Panc1 (cell line): ENCODE results near the gene TEKT2.

ENCODE experiments used
- POLR2AphosphoS5 ChIP-seq: IDR thresholded peaks from 2 replicates; pipeline ENCODE4 v1.6.1; 2012; ENCODE audit warnings: mild to moderate bottlenecking, low read depth, low read length, moderate library complexity
- TCF7L2 ChIP-seq: IDR thresholded peaks from 2 replicates; pipeline ENCODE4 v1.6.1; 2011; ENCODE audit warnings: mild to moderate bottlenecking, low read depth, low read length, inconsistent platforms
- TF ChIP-seq, protein P1 (sequence below): fragments of 450-650 bp; IDR thresholded peaks from 2 replicates; pipeline ENCODE4 v1.5.1; 2017; ENCODE audit warnings: mild to moderate bottlenecking

DNA sequence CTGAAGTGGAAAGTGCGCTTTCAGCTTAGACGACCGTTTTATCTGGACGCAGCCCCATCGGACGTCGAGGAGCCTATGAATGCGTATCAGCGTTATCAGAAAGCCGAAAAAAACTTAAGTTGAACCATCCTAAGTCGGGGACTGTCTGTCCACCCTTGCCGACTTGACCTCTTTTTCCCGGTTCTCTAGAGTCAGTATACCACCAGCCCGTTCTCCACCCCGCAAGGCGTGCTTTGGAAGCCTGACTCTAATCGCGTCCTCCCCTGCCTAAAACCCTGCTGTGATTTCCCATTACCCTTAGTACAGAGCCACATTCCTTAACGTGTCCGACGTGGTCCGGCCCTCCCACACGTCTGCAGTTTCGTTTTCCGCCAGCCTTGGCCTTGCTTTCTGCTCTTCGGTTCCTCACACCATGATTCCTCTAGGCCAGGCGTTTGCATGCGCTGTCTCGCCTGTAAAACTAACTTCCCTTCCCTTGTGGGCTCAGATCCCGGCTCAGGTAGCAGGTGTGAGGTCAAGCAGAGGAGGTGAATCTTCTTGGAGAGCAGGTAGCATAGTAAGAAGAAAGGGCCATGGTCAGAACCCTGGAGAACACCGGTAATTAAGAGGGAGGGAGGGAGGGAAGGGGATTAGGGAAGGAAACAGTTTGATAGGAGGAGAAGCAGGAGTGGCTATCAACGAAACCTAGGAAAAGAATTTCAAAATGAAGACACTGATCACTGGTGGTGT, 5.7 kb downstream of the TEKT2 start:
- TF ChIP-seq, protein P1, sequence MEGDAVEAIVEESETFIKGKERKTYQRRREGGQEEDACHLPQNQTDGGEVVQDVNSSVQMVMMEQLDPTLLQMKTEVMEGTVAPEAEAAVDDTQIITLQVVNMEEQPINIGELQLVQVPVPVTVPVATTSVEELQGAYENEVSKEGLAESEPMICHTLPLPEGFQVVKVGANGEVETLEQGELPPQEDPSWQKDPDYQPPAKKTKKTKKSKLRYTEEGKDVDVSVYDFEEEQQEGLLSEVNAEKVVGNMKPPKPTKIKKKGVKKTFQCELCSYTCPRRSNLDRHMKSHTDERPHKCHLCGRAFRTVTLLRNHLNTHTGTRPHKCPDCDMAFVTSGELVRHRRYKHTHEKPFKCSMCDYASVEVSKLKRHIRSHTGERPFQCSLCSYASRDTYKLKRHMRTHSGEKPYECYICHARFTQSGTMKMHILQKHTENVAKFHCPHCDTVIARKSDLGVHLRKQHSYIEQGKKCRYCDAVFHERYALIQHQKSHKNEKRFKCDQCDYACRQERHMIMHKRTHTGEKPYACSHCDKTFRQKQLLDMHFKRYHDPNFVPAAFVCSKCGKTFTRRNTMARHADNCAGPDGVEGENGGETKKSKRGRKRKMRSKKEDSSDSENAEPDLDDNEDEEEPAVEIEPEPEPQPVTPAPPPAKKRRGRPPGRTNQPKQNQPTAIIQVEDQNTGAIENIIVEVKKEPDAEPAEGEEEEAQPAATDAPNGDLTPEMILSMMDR = no peak
- TF ChIP-seq POLR2AphosphoS5 (no peak), TCF7L2 (no peak)
